Measurements from ENCODE around the gene RIMBP3C.
"Not testable (repeated sequence)": the region's sequence is repeated elsewhere in the genome, so short reads cannot be mapped to it uniquely, and the experiment has no call there.

The RIMBP3C gene

GRCh38 chr22:21551361-21551760 is at the start of gene RIMBP3C:
TSS of gene RIMBP3C (minus strand) at chr22:21551461. CDS start at chr22:21550976, 485 bp downstream.
- DNase-seq (ENCODE audit: low read depth) = not testable (repeated sequence)

- DNase-seq (ENCODE audit: low read depth) = no peak
Observed at GRCh38 chr22:21599053-21599893, 48.0 kb upstream of the RIMBP3C start.

GRCh38 chr22:21598302-21598701 is 47.0 kb upstream of the RIMBP3C start:
- DNase-seq (ENCODE audit: low read depth) = no peak

GRCh38 chr22:21596356-21597135 is 45.3 kb upstream of the RIMBP3C start:
- DNase-seq (ENCODE audit: low read depth) = not testable (repeated sequence)

- DNase-seq (ENCODE audit: low read depth) = no peak
Observed at GRCh38 chr22:21594865-21595452, 43.7 kb upstream of the RIMBP3C start.

GRCh38 chr22:21593406-21594232 is 42.4 kb upstream of the RIMBP3C start:
- no peak for DNase-seq (ENCODE audit: low read depth)

- DNase-seq (ENCODE audit: low read depth) = no peak
Observed at GRCh38 chr22:21592422-21592821, 41.2 kb upstream of the RIMBP3C start.

GRCh38 chr22:21591695-21592094 is 40.4 kb upstream of the RIMBP3C start:
- no peak for DNase-seq (ENCODE audit: low read depth)

- DNase-seq (ENCODE audit: low read depth) = no peak
Observed at GRCh38 chr22:21590809-21591641, 39.8 kb upstream of the RIMBP3C start.

- DNase-seq (ENCODE audit: low read depth) = no peak
Observed at GRCh38 chr22:21589396-21589795, 38.1 kb upstream of the RIMBP3C start.

GRCh38 chr22:21587803-21588611 is 36.7 kb upstream of the RIMBP3C start:
- no peak for DNase-seq (ENCODE audit: low read depth)

- no peak for DNase-seq (ENCODE audit: low read depth)
Observed at GRCh38 chr22:21585389-21585788, 34.1 kb upstream of the RIMBP3C start.

- DNase-seq (ENCODE audit: low read depth) = no peak
Observed at GRCh38 chr22:21582801-21583740, 31.8 kb upstream of the RIMBP3C start.

- DNase-seq (ENCODE audit: low read depth) = not testable (repeated sequence)
Observed at GRCh38 chr22:21581009-21581713, 29.9 kb upstream of the RIMBP3C start.

- not testable (repeated sequence) for DNase-seq (ENCODE audit: low read depth)
Observed at GRCh38 chr22:21580623-21581007, 29.4 kb upstream of the RIMBP3C start.

GRCh38 chr22:21579474-21579851 is 28.2 kb upstream of the RIMBP3C start:
- DNase-seq (ENCODE audit: low read depth) = no peak

- no peak for DNase-seq (ENCODE audit: low read depth)
Observed at GRCh38 chr22:21573750-21574494, 22.7 kb upstream of the RIMBP3C start.

All from stimulated activated CD8-positive, alpha-beta memory T cell treated with anti-CD3 and anti-CD28 coated beads, Interleukin-12 subunit alpha, Interleukin-12 subunit beta, amount 100 ng/mL, for 1 hour (primary cell).